ENCODE measurements around the gene PRSS2. TPM values are rescaled to one million over a fixed set of nuclear protein-coding genes. Genes with fewer than 3 reads are reported as not detected.

Gene PRSS2
- total RNA-seq, 3 donors from 2014 or later = not detected

- intact Hi-C loops (cut with DNase I, micrococcal nuclease) = no loop called here
- DNase-seq (no peak), ATAC-seq (no peak)
- Histone ChIP-seq H3K4me3 (no peak overlapping the region), H3K36me3 (ENCODE audit: low read depth) (no peaks in the 10 kb centered on the region), H3K9me3 (no peaks in the 10 kb centered on the region), H3K4me1 (ENCODE audit: low read depth) (no peaks in the 10 kb centered on the region)
- TF ChIP-seq CTCF (IDR thresholded peaks at IDR 0.05) = no peak
These were observed 33.1 kb downstream of the PRSS2 start for GRCh38 chr7:142803901-142804300.

- DNase-seq = no peak
- TF ChIP-seq CTCF (IDR thresholded peaks at IDR 0.05) = no peak
- ATAC-seq = no peak
- Histone ChIP-seq H3K9me3 (no peaks in the 10 kb centered on the region), H3K4me3 (no peak overlapping the region), H3K36me3 (ENCODE audit: low read depth) (no peaks in the 10 kb centered on the region), H3K4me1 (ENCODE audit: low read depth) (no peaks in the 10 kb centered on the region)
- intact Hi-C loops (cut with DNase I, micrococcal nuclease) = no loop called here
These were observed 34.0 kb downstream of the PRSS2 start for GRCh38 chr7:142804728-142805207.

GRCh38 chr7:142805350-142806021, 34.7 kb downstream of the PRSS2 start:
- ATAC-seq = no peak
- intact Hi-C loops (cut with DNase I, micrococcal nuclease) = no loop called here
- Histone ChIP-seq H3K36me3 (ENCODE audit: low read depth) (no peaks in the 10 kb centered on the region), H3K9me3 (no peaks in the 10 kb centered on the region), H3K4me1 (ENCODE audit: low read depth) (no peaks in the 10 kb centered on the region), H3K4me3 (no peak overlapping the region)
- TF ChIP-seq CTCF (IDR thresholded peaks at IDR 0.05) = no peak
- no peak for DNase-seq

- no peaks in the 10 kb centered on the region for H3K36me3 ChIP-seq (ENCODE audit: low read depth)
- no peak overlapping the region for H3K4me3 ChIP-seq
- DNase-seq (no peak), ATAC-seq (no peak)
- no peak for TF ChIP-seq CTCF (IDR thresholded peaks at IDR 0.05)
- H3K9me3 ChIP-seq = no peaks in the 10 kb centered on the region
- H3K4me1 ChIP-seq (ENCODE audit: low read depth) = no peaks in the 10 kb centered on the region
- intact Hi-C loops (cut with DNase I, micrococcal nuclease) = no loop called here
These were observed 35.2 kb downstream of the PRSS2 start for GRCh38 chr7:142806022-142806356.

- no peak for ATAC-seq
- no peak for TF ChIP-seq CTCF (IDR thresholded peaks at IDR 0.05)
- no peak overlapping the region for H3K4me3 ChIP-seq
- H3K4me1 ChIP-seq (ENCODE audit: low read depth) = no peaks in the 10 kb centered on the region
- intact Hi-C loops (cut with DNase I, micrococcal nuclease) = no loop called here
- H3K36me3 ChIP-seq (ENCODE audit: low read depth) = no peaks in the 10 kb centered on the region
- H3K9me3 ChIP-seq = no peaks in the 10 kb centered on the region
- no peak for DNase-seq
These were observed 36.2 kb downstream of the PRSS2 start for GRCh38 chr7:142806957-142807356.
